Measurements from ENCODE around the gene CD1B. TPM values are rescaled to one million over a fixed set of nuclear protein-coding genes. Genes with fewer than 3 reads are reported as not detected.
"Not testable (repeated sequence)": the region's sequence is repeated elsewhere in the genome, so short reads cannot be mapped to it uniquely, and the experiment has no call there.

CD1B gene
- total RNA-seq, 1 donor from 2014 or later, result not detected

- Mint-ChIP-seq H3K4me1 (ENCODE audit: unreplicated experiment) (no peaks in the 10 kb centered on the region), H3K36me3 (no peaks in the 10 kb centered on the region), H3K9me3 (no peaks in the 10 kb centered on the region), H3K4me3 (no peak within 1 kb of the TSS), H3K27ac (no peak within 1 kb of the TSS), H3K27me3 (peaks cover 7% of the 10 kb centered on the region)
- TF ChIP-seq, protein P1, sequence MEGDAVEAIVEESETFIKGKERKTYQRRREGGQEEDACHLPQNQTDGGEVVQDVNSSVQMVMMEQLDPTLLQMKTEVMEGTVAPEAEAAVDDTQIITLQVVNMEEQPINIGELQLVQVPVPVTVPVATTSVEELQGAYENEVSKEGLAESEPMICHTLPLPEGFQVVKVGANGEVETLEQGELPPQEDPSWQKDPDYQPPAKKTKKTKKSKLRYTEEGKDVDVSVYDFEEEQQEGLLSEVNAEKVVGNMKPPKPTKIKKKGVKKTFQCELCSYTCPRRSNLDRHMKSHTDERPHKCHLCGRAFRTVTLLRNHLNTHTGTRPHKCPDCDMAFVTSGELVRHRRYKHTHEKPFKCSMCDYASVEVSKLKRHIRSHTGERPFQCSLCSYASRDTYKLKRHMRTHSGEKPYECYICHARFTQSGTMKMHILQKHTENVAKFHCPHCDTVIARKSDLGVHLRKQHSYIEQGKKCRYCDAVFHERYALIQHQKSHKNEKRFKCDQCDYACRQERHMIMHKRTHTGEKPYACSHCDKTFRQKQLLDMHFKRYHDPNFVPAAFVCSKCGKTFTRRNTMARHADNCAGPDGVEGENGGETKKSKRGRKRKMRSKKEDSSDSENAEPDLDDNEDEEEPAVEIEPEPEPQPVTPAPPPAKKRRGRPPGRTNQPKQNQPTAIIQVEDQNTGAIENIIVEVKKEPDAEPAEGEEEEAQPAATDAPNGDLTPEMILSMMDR (conservative IDR thresholded peaks at IDR 0.05), result no peak
- no peak for DNase-seq (ENCODE audit: extremely low spot score, unreplicated experiment)
Observed at GRCh38 chr1:158289811-158290210, 41.5 kb downstream of the CD1B start, which contains the start of gene CD1C. TSS of gene CD1C (plus strand) at chr1:158289923. CDS start at chr1:158290065, 142 bp downstream.

DNA sequence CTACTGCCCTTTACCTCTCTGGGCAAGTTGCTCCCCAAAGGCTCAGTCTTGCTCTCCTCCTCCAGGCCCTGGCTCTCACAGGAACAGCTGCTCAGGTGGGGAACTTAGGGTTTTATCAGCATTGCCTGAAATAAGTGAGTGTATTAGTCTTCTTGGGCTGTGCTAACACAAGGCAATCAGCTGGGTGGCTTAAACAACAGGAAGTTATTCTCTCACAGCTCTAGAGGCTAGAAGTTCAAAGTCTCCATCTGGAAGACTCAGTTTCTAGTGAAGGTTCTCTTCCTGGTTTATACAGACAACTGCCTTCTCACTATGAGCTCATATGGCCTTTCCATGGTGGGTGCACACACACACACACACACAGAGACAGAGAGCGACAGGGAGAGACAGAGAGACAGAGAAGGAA is 44.4 kb downstream of the CD1B start:
- Mint-ChIP-seq H3K36me3 (no peaks in the 10 kb centered on the region), H3K4me3 (no peak overlapping the region), H3K9me3 (no peaks in the 10 kb centered on the region), H3K27ac (no peak overlapping the region), H3K4me1 (ENCODE audit: unreplicated experiment) (no peaks in the 10 kb centered on the region), H3K27me3 (peaks cover 10% of the 10 kb centered on the region)
- no peak for DNase-seq (ENCODE audit: extremely low spot score, unreplicated experiment)
- TF ChIP-seq, protein P1 (conservative IDR thresholded peaks at IDR 0.05), result no peak

- Mint-ChIP-seq H3K4me3 (no peak overlapping the region), H3K36me3 (no peaks in the 10 kb centered on the region), H3K9me3 (no peaks in the 10 kb centered on the region), H3K27me3 (peaks cover 10% of the 10 kb centered on the region), H3K27ac (no peak overlapping the region), H3K4me1 (ENCODE audit: unreplicated experiment) (no peaks in the 10 kb centered on the region)
- no peak for DNase-seq (ENCODE audit: extremely low spot score, unreplicated experiment)
- TF ChIP-seq, protein P1 (conservative IDR thresholded peaks at IDR 0.05), result no peak
Observed at GRCh38 chr1:158286487-158286886, 44.8 kb downstream of the CD1B start.

DNA sequence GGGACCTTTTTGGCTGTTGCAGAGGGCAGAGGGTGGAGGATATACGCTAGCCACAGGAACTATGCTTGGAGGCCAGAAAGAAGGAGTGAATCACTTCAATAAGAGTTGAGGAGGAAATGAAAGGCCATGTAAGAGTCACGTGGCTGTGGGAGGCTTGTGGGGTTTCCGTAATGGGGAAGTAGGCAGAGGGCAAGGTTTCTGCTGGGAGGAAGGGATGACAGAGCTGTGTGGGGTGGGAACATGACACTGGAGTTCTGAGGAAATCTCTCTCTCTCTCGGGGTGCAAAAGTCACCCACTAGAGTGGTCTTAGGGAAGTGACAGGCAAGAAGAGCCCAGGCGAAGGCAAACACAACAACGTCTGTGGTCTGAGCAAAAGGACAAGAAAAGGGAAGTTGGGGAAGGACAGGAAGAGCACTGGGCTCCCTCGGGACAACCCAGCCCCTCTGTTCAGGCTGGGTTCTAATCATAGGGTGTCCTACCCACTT is 45.5 kb downstream of the CD1B start:
- DNase-seq (ENCODE audit: extremely low spot score, unreplicated experiment), result no peak
- Mint-ChIP-seq H3K4me3 (no peak overlapping the region), H3K27ac (no peak overlapping the region), H3K36me3 (no peaks in the 10 kb centered on the region), H3K9me3 (no peaks in the 10 kb centered on the region), H3K27me3 (peaks cover 10% of the 10 kb centered on the region), H3K4me1 (ENCODE audit: unreplicated experiment) (no peaks in the 10 kb centered on the region)
- TF ChIP-seq, protein P1 (conservative IDR thresholded peaks at IDR 0.05), result no peak

DNA sequence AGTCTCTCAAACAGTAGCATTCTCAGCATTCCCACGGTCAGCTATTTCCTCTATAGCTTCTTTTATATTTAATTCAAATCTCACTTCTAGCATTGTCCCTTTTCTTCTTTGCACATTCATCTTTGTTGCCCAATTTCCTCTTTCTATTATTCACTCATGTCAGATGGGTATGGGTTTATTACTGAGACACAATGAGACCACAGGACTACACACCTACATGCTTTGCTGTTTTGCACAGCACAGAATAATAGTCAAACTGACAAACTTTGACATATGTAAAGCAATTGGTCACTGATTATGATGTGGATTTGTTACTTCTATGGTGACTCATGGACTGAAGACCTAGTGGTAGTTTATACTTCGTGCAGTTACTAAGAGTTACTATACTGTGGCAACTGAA is 47.4 kb downstream of the CD1B start:
- H3K4me3 Mint-ChIP-seq, result no peak overlapping the region

DNA sequence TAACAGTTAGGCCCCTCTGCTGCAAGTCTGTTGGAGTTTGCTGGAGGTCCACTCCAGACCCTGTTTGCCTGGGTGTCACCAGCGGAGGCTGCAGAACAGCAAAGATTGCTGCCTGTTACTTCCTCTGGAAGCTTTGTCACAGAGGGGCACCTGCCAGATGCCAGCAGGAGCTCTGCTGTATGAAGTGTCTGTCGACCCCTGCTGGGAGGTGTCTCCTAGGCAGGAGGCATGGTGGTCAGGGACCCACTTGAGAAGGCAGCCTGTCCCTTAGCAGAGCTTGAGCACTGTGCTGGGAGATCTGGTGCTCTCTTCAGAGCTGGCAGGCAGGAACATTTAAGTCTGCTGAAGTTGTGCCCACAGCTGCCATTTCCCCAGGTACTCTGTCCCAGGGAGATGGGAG is 48.9 kb downstream of the CD1B start:
- not testable (repeated sequence) for H3K27ac Mint-ChIP-seq; H3K4me1 Mint-ChIP-seq (ENCODE audit: unreplicated experiment); DNase-seq (ENCODE audit: extremely low spot score, unreplicated experiment); H3K9me3 Mint-ChIP-seq; H3K36me3 Mint-ChIP-seq; H3K4me3 Mint-ChIP-seq; H3K27me3 Mint-ChIP-seq

More for the DNA sequence above, 47.4 kb downstream of the CD1B start:
- no peaks in the 10 kb centered on the region for H3K36me3 Mint-ChIP-seq
- H3K27me3 Mint-ChIP-seq, result peaks cover 10% of the 10 kb centered on the region
- no peaks in the 10 kb centered on the region for H3K9me3 Mint-ChIP-seq
- no peaks in the 10 kb centered on the region for H3K4me1 Mint-ChIP-seq (ENCODE audit: unreplicated experiment)
- H3K27ac Mint-ChIP-seq, result no peak overlapping the region
- DNase-seq (ENCODE audit: extremely low spot score, unreplicated experiment), result no peak
- TF ChIP-seq, protein P1 (conservative IDR thresholded peaks at IDR 0.05), result no peak

Other genes with a start within 250 kb of the CD1B start
- 0.24 and 0.29 TPM in 2 replicates for gene CD1D, start 150.6 kb downstream of the CD1B start, total RNA-seq (ENCODE audit: low replicate concordance)
- not detected in 2 replicates for gene CD1A, start 77.1 kb downstream of the CD1B start, total RNA-seq (ENCODE audit: low replicate concordance)
- gene CD1C, start 41.6 kb downstream of the CD1B start, total RNA-seq (ENCODE audit: low replicate concordance), result not detected in 2 replicates
- gene CD1E, start 22.4 kb upstream of the CD1B start, total RNA-seq (ENCODE audit: low replicate concordance), result not detected in 2 replicates
- gene OR10T2, start 67.9 kb upstream of the CD1B start, total RNA-seq (ENCODE audit: low replicate concordance), result not detected in 2 replicates
- gene OR10K2, start 94.7 kb upstream of the CD1B start, total RNA-seq (ENCODE audit: low replicate concordance), result not detected in 2 replicates
- gene OR10K1, start 130.3 kb upstream of the CD1B start, total RNA-seq (ENCODE audit: low replicate concordance), result not detected in 2 replicates
- gene OR10R2, start 140.7 kb upstream of the CD1B start, total RNA-seq (ENCODE audit: low replicate concordance), result not detected in 2 replicates
- not detected in 2 replicates for gene OR6Y1, start 222.9 kb upstream of the CD1B start, total RNA-seq (ENCODE audit: low replicate concordance)
- gene OR6P1, start 239.0 kb upstream of the CD1B start, total RNA-seq (ENCODE audit: low replicate concordance), result not detected in 2 replicates
- gene OR10X1, start 248.4 kb upstream of the CD1B start, total RNA-seq (ENCODE audit: low replicate concordance), result not detected in 2 replicates